ENCODE data around the gene ZNF329. TPM values are rescaled to one million over a fixed set of nuclear protein-coding genes. Genes with fewer than 3 reads are reported as not detected.

ZNF329 gene
- total and polyA plus RNA-seq, 9 of the 15 experiments (the other 6 are each of a cell fraction or from before 2014, with no cell fraction given), result 0.21 to 3.6 (median 2.2) TPM

DNA sequence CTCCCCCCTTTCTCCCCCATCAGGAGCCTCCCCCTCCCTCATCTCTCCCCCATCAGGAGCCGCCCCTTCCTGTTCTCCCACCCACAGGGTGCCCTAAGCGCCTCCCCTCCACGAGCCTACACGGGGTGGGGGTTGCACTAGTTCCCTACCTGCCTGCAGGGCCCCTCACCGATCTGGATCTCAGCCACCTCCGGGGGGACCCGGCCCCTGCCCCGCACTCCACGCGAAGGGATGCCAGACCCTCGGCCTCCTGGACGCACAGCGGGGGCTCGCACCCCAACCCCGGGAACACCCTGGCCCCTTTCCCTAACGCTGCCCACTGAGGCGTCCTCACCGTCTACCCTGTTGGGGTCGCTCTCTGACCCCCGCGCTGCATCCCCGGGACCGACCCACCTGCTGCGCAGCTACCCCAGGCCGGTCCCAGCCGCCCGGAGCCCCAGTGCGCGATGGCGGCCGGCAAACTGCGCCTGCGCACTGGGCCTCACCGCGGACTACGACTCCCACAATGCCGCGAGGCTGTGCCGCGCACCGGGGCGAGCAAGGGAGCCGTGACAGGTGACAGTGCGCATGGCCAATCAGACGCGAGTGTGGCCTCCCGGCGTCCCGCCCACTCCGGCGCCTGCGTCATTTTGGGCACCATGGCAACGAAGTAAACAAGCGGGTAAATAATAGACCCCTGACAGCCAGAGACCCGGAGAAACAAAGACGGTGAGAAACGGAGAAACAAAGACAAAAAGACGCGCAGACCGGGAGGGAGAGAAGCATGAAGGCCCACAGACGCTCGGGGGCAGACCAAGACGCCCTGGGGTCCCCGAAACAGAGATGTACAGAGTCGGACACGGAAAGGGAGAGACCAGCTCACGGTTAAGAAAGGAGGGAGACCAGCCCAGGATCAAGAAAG, 52.6 kb downstream of the ZNF329 start, which contains the start of gene ZSCAN18 (continued):
- TF ChIP-seq SIRT6 (IDR thresholded peaks at IDR 0.05; ENCODE audit: low read depth, low read length) (no peak), ATF1 (CRISPR knock-in tag; IDR thresholded peaks at IDR 0.05) (no peak), ATF1 (tag; IDR thresholded peaks at IDR 0.05) (peak; percentile 76), ARID2 (IDR thresholded peaks at IDR 0.05) (no peak), RFX1 (IDR thresholded peaks at IDR 0.05) (peak; percentile 93), ZBTB7A (IDR thresholded peaks at IDR 0.05; ENCODE audit: borderline replicate concordance, control insufficient read depth, low read depth, low read length) (no peak), TCFL5 (CRISPR knock-in tag; conservative IDR thresholded peaks at IDR 0.05) (no peak), ZNF263 (CRISPR knock-in tag; IDR thresholded peaks at IDR 0.05; ENCODE audit: borderline replicate concordance) (no peak), ZNF354B (CRISPR knock-in tag; IDR thresholded peaks at IDR 0.05) (no peak), SMARCC2 (IDR thresholded peaks at IDR 0.05; ENCODE audit: low read depth) (no peak), ZC3H11A (IDR thresholded peaks at IDR 0.05; ENCODE audit: low read depth, low read length) (no peak), RNF2 (IDR thresholded peaks at IDR 0.05) (no peak), EP300 (IDR thresholded peaks at IDR 0.05; ENCODE audit: low read length) (no peak), ZNF347 (CRISPR knock-in tag; IDR thresholded peaks at IDR 0.05; ENCODE audit: low read depth) (no peak), GABPA (tag; conservative IDR thresholded peaks at IDR 0.05; ENCODE audit: low read depth) (no peak), ZNF133 (CRISPR knock-in tag; IDR thresholded peaks at IDR 0.05) (no peak), JUND (IDR thresholded peaks at IDR 0.05; ENCODE audit: borderline replicate concordance, low read depth, low read length) (no peak), JUND (tag; IDR thresholded peaks at IDR 0.05; ENCODE audit: borderline replicate concordance, low read depth, low read length) (no peak), BRF2 (IDR thresholded peaks at IDR 0.05; ENCODE audit: borderline replicate concordance, insufficient read depth, insufficient read length) (no peak), HNRNPH1 (optimal IDR thresholded peaks at IDR 0.05; ENCODE audit: low read depth, low read length) (no peak)
- TF ChIP-seq, protein P1, sequence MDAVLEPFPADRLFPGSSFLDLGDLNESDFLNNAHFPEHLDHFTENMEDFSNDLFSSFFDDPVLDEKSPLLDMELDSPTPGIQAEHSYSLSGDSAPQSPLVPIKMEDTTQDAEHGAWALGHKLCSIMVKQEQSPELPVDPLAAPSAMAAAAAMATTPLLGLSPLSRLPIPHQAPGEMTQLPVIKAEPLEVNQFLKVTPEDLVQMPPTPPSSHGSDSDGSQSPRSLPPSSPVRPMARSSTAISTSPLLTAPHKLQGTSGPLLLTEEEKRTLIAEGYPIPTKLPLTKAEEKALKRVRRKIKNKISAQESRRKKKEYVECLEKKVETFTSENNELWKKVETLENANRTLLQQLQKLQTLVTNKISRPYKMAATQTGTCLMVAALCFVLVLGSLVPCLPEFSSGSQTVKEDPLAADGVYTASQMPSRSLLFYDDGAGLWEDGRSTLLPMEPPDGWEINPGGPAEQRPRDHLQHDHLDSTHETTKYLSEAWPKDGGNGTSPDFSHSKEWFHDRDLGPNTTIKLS (IDR thresholded peaks at IDR 0.05; ENCODE audit: borderline replicate concordance, low read depth), result no peak
- TF ChIP-seq, protein P2, sequence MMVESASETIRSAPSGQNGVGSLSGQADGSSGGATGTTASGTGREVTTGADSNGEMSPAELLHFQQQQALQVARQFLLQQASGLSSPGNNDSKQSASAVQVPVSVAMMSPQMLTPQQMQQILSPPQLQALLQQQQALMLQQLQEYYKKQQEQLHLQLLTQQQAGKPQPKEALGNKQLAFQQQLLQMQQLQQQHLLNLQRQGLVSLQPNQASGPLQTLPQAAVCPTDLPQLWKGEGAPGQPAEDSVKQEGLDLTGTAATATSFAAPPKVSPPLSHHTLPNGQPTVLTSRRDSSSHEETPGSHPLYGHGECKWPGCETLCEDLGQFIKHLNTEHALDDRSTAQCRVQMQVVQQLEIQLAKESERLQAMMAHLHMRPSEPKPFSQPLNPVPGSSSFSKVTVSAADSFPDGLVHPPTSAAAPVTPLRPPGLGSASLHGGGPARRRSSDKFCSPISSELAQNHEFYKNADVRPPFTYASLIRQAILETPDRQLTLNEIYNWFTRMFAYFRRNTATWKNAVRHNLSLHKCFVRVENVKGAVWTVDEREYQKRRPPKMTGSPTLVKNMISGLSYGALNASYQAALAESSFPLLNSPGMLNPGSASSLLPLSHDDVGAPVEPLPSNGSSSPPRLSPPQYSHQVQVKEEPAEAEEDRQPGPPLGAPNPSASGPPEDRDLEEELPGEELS (CRISPR knock-in tag; IDR thresholded peaks at IDR 0.05; ENCODE audit: borderline replicate concordance), result no peak
- TF ChIP-seq, protein P3, sequence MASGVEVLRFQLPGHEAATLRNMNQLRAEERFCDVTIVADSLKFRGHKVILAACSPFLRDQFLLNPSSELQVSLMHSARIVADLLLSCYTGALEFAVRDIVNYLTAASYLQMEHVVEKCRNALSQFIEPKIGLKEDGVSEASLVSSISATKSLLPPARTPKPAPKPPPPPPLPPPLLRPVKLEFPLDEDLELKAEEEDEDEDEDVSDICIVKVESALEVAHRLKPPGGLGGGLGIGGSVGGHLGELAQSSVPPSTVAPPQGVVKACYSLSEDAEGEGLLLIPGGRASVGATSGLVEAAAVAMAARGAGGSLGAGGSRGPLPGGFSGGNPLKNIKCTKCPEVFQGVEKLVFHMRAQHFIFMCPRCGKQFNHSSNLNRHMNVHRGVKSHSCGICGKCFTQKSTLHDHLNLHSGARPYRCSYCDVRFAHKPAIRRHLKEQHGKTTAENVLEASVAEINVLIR (CRISPR knock-in tag; IDR thresholded peaks at IDR 0.05), result peak; percentile 76

Data from K562 (cell line).